Neutrophil (primary cell): ENCODE results near the gene SPTBN1.
A peak's percentile ranks its signal among the peaks of the same experiment; 100 is the strongest.

Source experiments
- H3K27ac ChIP-seq: fragments of 200-600 bp; sonication (generic); 2 replicates; pipeline ENCODE4 v1.5.1; 2016; ENCODE audit warnings: mild to moderate bottlenecking, moderate library complexity
- H3K27me3 ChIP-seq: fragments of 200-600 bp; sonication (generic); 2 replicates; pipeline ENCODE4 v1.6.0; 2016; ENCODE audit warnings: mild to moderate bottlenecking
- H3K36me3 ChIP-seq: fragments of 200-600 bp; sonication (generic); 2 replicates; pipeline ENCODE4 v1.5.1; 2017
- H3K4me1 ChIP-seq, 2 experiments: fragments of 200-600 bp in 1 of 2; sonication (generic) in 1 of 2; 1 replicate in 1 of 2; 2 replicates in 1 of 2; pipeline versions ENCODE4 v1.5.1 to v1.6.1; 2013 to 2016; ENCODE audit warnings: low read depth in 1 of 2, low read length in 1 of 2, mild to moderate bottlenecking in 1 of 2, moderate library complexity in 1 of 2; ENCODE audit not compliant: control insufficient read depth in 1 of 2, insufficient read depth in 1 of 2
- H3K4me3 ChIP-seq, 2 experiments: fragments of 200-600 bp in 1 of 2; sonication (generic) in 1 of 2; 1 replicate in 1 of 2; 2 replicates in 1 of 2; pipeline ENCODE4 v1.5.1; 2013 to 2016; ENCODE audit warnings: low read depth in 1 of 2, low read length in 1 of 2, mild to moderate bottlenecking in 1 of 2, moderate library complexity in 1 of 2
- H3K9me3 ChIP-seq: fragments of 200-600 bp; sonication (generic); 2 replicates; pipeline ENCODE4 v1.5.1; 2016
- TF ChIP-seq, protein P1 (sequence below): fragments of 200-600 bp; sonication (generic); IDR thresholded peaks from 2 replicates; pipeline ENCODE4 v1.5.1; 2016; ENCODE audit warnings: antibody characterized with exemption

The SPTBN1 gene

DNA sequence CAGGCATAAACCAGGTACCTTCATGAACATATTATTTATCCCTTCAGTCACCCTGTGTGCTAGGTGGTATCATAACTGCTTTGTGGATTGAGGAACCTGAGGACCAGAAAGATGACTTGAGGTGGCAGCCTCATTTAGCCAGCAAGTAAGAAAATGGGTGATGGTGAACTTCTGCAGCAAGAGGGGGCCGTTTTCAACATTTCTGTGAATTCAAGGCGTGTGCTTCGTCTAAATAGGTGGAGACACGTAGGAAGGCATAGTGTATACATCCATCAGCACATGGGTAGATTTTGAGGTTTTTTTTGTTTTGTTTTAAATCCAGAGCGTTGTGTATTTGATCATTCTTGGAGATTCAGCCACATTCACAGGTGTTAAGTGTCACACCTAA lies 118.7 kb downstream of the SPTBN1 start:
- TF ChIP-seq, protein P1, sequence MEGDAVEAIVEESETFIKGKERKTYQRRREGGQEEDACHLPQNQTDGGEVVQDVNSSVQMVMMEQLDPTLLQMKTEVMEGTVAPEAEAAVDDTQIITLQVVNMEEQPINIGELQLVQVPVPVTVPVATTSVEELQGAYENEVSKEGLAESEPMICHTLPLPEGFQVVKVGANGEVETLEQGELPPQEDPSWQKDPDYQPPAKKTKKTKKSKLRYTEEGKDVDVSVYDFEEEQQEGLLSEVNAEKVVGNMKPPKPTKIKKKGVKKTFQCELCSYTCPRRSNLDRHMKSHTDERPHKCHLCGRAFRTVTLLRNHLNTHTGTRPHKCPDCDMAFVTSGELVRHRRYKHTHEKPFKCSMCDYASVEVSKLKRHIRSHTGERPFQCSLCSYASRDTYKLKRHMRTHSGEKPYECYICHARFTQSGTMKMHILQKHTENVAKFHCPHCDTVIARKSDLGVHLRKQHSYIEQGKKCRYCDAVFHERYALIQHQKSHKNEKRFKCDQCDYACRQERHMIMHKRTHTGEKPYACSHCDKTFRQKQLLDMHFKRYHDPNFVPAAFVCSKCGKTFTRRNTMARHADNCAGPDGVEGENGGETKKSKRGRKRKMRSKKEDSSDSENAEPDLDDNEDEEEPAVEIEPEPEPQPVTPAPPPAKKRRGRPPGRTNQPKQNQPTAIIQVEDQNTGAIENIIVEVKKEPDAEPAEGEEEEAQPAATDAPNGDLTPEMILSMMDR, result no peak
- Histone ChIP-seq H3K4me3 (no peak overlapping the region), H3K4me1 (peaks cover 76 to 88% of the 10 kb centered on the region in 2 experiments), H3K27ac (peak overlapping the region; percentile 81), H3K9me3 (no peaks in the 10 kb centered on the region), H3K27me3 (no peaks in the 10 kb centered on the region), H3K36me3 (no peaks in the 10 kb centered on the region)

DNA sequence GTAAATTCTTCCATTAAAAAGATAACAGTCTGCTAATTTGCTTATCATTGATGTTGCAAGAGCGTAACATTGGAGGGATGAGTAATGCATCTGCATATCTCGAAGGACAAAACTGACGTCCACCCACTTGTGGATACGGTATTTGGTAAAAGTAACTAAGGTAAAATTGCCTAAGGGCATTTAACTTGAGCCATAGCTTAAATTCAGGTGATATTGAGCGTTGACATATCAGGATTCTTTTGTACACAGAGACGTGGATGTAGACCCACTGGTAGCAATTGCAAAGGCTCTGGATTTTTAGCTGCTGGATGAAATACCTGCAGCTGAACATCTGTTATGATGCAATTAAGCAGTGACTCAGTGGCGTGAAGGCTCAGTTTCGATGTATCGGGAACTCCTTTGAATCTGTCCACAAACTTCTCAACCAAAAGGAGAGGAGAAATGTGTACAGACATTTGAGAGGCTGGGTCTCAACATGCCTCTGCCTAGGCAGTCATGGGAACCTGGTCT lies 119.3 kb downstream of the SPTBN1 start:
- H3K27me3 ChIP-seq, result no peaks in the 10 kb centered on the region
- H3K9me3 ChIP-seq, result no peaks in the 10 kb centered on the region
- no peak overlapping the region for H3K4me3 ChIP-seq
- H3K36me3 ChIP-seq, result no peaks in the 10 kb centered on the region
- H3K27ac ChIP-seq, result peak overlapping the region; percentile 81
- TF ChIP-seq, protein P1, result no peak
- peaks cover 76 to 88% of the 10 kb centered on the region in 2 experiments for H3K4me1 ChIP-seq

DNA sequence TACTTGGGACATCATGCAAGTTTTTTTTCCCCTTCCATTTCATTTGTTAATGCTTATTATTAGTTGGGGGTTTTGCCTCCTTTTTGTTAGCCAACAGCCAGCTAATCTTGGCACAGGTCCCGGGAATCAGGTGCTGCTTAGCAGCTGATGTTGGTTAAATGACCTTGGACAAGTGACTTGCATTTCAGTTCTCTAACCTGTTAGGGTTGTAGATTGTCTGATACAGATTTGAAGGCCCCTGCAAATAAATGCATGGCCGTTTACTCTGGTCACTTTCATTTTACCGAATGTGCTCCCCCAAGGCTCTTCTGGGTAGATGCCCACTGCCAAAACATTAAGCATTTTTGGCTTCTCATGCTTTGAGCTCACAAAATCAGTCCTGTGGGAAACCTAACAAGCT lies 120.9 kb downstream of the SPTBN1 start:
- Histone ChIP-seq H3K36me3 (no peaks in the 10 kb centered on the region), H3K27ac (no peak overlapping the region), H3K4me3 (no peak overlapping the region), H3K4me1 (peaks cover 76 to 88% of the 10 kb centered on the region in 2 experiments), H3K27me3 (no peaks in the 10 kb centered on the region), H3K9me3 (no peaks in the 10 kb centered on the region)
- TF ChIP-seq, protein P1, result no peak

DNA sequence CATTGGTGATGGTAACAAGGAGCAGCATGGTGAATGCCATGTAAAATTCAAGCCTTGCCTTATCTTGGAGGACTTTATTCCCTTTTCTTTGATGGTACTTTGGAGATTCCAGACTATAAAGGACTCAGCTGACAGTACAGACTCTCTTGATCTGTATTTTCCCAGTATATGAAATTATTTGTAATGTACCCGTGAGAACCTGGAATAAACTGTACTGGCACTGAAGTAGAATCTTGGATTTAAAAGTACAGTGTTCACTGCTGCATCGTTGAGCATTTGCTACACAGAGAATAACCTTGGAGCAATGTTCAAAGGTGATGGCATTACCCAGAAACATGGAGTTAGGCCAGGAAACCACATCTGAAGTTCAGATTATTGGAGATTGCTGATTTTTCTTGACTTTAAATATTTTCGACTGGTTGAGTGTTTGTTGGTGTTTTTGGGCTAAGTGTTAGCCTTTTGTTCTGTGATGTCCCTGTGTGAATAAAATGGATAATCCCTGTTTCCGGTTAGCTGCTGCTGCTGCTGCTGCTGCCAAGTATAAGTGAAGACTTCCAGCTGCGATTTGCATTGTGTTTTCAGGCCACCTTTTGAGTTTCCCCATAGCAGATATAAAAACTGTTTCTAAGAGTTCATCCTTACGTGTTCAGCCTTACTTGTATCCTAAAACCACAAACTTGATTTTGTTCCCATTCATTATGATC lies 122.0 kb downstream of the SPTBN1 start:
- no peaks in the 10 kb centered on the region for H3K36me3 ChIP-seq
- H3K27ac ChIP-seq, result no peak overlapping the region
- no peak overlapping the region for H3K4me3 ChIP-seq
- H3K27me3 ChIP-seq, result no peaks in the 10 kb centered on the region
- peaks cover 69 to 80% of the 10 kb centered on the region in 2 experiments for H3K4me1 ChIP-seq
- TF ChIP-seq, protein P1, result no peak
- H3K9me3 ChIP-seq, result no peaks in the 10 kb centered on the region

DNA sequence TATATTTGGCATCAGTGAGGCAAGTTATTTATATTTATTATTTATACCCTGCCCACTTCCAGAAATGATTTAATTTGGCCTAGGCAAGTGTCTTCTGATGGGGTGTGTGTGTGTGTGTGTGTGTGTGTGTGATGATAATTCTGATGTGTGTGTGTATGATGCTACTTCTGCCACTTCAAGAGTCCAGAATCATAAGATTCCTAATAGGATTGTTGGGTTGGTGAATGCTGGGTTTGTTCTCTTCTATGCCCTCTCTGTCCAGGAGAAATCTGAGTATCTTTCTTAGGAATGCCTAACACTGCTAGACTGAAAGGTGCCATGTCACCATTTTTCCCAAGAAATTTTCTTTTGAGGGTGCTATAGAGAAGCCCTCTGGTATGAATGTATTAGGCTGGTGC lies 122.5 kb downstream of the SPTBN1 start:
- Histone ChIP-seq H3K36me3 (no peaks in the 10 kb centered on the region), H3K4me3 (no peak overlapping the region), H3K9me3 (no peaks in the 10 kb centered on the region), H3K27me3 (no peaks in the 10 kb centered on the region), H3K27ac (no peak overlapping the region), H3K4me1 (peaks cover 63 to 75% of the 10 kb centered on the region in 2 experiments)
- TF ChIP-seq, protein P1, result no peak
